Testis (tissue), 2 donors: ENCODE results near the gene RIPOR3.

Experiments used
- POLR2A ChIP-seq: fragments of 450-650 bp; IDR thresholded peaks from one replicate; pipeline ENCODE4 v1.6.1; 2017; ENCODE audit warnings: antibody characterized with exemption, mild to moderate bottlenecking, moderate library complexity
- TF ChIP-seq, protein P1 (sequence below), 3 experiments: fragments of 450-650 bp in 2 of 3; fragments of 200-600 bp in 1 of 3; sonication (generic) in 1 of 3; IDR thresholded peaks; one replicate each; pipeline ENCODE4 v1.5.1; 2016 to 2019; ENCODE audit warnings: antibody characterized with exemption in 3 of 3, mild to moderate bottlenecking in 2 of 3, moderate library complexity in 1 of 3

DNA sequence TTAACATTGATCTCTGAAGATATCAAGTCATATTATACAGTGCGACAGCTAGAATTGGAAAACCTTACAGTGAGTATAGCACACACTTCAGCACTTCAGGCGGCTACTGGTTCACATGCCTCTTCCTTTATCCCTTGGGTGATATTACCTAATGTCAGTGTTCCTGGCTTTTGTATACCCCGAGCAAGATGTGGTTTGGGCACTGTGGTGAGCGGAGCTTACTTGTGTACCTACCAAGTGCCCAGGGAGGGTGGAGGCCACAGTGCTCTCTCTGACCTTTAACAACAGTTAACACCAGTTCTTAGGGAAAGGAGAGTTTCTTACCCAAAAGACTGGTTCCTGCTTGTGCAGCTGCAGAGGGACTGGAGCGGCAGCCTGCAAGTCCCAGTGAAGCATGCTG lies 116.8 kb downstream of the RIPOR3 start:
- TF ChIP-seq, protein P1, sequence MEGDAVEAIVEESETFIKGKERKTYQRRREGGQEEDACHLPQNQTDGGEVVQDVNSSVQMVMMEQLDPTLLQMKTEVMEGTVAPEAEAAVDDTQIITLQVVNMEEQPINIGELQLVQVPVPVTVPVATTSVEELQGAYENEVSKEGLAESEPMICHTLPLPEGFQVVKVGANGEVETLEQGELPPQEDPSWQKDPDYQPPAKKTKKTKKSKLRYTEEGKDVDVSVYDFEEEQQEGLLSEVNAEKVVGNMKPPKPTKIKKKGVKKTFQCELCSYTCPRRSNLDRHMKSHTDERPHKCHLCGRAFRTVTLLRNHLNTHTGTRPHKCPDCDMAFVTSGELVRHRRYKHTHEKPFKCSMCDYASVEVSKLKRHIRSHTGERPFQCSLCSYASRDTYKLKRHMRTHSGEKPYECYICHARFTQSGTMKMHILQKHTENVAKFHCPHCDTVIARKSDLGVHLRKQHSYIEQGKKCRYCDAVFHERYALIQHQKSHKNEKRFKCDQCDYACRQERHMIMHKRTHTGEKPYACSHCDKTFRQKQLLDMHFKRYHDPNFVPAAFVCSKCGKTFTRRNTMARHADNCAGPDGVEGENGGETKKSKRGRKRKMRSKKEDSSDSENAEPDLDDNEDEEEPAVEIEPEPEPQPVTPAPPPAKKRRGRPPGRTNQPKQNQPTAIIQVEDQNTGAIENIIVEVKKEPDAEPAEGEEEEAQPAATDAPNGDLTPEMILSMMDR (IDR thresholded peaks at IDR 0.05) = no peak
- TF ChIP-seq POLR2A = no peak
